ENCODE measurements around the gene PLSCR2.
"Not testable (repeated sequence)": the region's sequence is repeated elsewhere in the genome, so short reads cannot be mapped to it uniquely, and the experiment has no call there.

Gene PLSCR2, protein sequence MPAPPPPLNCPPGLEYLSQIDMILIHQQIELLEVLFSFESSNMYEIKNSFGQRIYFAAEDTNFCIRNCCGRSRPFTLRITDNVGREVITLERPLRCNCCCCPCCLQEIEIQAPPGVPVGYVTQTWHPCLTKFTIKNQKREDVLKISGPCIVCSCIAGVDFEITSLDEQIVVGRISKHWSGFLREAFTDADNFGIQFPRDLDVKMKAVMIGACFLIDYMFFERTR

DNA sequence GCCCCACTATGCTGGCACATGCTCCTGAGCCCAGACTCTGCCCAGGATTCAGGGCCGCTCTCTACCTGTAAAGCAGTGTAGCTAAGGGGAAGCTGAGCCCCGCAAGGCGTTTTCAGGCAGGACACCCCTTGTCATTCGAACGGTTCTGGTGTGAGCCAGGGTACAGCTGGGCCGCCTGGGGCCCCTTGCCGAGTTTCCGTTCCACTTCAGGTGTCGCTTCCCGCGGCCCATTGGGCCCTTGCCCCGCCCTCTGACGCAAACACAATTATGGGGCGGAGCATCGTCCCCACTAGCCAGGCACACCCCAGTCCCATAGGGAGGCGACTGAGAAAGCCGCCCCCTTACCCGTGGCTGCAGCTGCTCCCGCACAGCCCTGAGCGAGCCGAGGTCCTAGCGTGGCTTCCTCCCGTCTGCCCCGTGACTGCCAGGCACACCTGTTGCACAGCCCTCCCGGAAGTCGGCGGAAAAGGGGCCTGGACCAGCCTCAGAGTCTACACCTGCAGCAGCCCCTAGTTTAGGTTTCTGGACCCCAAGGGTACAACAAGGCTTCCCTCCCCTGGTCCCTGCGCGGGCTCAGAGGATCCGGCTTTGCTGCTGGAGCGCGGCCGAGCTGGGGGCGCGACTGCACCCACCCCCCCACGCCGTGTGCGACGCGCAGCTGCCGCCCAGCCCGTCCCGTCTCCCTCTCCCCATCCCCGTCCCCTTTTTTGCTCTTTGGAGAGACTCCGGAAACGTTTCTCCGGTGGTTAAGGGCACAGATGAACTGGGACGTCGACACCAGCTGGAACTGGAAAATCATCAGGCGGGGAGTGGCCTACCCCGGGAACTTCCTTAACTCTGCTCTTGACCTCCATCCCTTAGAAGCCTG is at the start of gene PLSCR2:
PLSCR2 (minus strand) TSS at position 412 of the 868 bp plus-strand sequence. CDS start 9,657 bp downstream, outside the sequence.
- no peak for DNase-seq

DNA sequence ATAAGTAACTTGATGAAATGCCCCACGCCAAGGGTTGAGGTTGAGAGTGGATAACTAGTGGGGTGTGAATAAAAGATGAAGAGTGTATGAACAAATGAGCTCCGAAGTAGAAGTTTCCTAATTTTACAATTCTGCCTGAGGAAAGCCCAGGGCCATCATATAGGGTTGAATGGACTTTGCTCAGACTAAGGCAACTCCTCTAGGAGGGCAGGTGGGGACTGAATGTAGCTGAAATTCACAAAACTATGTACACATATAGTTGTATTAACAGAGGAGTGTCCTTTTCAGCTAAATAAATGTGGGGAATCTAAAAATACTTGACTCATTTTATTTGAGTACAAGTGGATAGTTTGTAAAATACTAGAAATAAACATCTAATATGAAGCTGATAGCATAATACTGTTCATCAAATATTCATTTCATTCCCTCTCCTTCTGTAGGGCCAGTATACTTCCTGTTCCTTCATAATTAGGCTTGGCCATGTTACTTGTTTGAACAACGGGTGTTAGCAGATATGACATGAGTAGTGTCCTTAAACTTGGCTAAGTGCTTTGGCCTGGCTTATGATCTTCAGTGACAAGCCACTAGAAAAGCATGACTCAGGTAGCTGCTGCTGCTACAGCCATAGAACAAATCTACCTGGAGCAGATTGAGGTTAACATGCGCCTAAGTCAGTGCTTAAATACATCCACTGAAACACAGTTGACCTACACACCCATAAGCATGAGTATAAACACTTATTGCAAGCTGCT is 48.5 kb upstream of the PLSCR2 start:
- no peak for DNase-seq

DNA sequence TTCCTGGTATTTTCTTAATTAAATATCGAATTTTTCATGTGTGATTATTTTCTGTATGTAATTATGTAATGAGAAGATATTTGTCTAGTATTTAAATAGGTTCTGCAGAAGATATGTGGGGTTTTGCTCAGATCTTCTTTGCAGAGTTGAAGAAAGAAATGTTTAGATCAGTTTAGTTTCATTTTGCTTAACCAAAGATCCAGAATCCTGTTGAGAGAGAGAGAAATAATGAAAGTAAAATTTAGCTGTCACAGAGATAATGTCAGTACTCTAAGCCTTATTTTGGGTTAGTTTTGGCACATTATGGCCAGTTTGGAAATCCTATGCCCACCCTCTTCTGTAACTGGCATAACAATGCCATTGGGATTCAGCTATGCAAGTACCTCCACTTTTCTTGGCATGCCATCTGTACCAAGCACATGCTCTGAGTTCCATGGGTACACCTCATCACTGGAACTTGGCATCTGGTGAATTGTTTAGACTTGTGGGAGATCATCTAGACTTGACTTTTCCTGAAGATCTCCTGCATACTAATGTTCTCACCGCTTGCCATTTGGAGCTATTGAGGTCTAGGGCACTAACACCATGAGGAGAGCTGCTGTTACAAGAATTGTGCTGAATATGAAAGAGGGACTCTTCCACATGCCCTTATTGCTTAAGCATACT is 44.2 kb upstream of the PLSCR2 start:
- no peak for DNase-seq

DNA sequence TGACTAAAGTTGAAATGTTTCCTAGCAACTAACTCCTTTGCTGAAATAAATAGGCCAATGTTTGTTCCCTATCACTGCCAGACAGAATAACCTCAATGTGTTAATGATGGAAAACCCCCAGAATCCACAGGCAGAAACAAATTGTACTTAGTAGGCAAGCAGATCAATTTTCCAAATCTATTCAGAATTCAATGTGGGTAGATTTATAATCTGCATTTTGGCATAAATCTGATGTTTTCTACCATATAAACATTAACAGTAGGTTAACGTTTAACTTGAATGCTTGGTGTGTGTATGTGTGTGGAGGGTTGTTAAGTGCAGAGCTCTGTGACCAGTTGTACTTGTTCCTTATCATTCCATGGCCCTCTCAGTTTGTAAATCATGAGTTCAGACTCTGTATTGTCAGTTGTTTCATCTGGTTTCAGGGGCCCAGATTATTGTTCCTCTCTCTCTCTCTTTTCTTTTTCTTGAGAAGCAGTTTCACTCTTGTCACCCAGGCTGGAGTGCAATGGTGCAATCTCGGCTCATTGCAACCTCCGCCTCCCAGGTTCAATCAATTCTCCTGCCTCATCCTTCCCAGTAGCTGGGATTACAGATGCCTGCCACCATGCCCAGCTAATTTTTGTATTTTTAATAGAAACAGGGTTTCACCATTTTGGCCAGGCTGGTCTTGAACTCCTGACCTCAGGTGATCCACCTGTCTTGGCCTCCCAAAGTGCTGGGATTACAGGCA is 42.2 kb upstream of the PLSCR2 start:
- no peak for DNase-seq

DNA sequence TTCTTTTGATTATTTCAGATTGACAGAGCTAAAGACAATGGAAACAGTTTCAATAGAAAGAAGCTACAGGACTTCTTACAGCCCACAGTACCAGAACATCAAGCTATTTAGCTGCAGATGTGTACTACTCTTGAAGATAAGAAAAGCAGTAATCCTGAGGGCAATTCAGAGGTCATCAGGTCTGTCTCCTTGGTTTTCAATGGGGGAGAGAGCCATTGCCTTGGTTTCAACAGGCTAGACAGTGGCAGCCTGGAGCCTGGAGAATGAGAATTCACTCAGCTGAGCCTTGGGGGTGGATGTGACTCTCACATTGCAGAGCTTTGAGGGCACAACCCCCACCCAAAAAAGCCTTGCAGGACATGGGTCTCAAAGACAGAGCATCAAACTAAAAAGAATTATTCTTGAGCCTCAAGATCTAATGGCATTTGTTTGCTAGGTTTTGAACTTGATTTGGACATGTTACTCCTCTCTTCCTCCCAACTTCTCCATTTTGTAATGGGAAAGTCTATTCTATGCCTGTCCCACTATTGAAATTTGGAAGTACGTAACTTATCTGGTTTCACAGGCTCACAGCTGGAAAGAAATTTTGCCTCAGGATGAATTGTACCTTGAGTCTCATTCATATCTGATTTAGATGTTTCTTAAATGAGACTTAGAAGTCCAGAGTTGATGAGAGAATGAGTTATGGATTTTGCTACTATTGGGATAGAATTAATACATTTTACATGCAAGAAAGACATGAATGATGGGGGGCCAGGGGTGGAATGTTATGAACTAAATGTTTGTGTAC is 38.2 kb upstream of the PLSCR2 start:
- no peak for DNase-seq

DNA sequence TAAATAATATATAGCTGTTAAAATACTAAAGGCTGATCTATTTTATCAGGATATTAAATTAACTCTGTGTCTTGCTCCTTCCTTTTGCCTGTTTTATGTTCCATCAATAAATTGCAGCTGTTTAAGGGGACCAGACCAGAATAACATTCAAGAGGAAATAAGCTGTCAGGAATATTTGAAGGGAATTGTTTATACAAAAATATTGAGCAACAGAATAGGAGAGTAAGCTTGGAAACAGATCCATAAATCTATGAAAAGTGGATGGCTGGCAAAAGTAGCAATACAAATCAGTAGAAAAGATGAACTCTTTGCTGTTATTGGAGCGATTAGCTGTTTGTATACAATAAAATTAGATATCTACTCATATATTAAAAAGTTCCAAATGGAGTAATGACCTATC is 36.2 kb upstream of the PLSCR2 start:
- DNase-seq = no peak

DNA sequence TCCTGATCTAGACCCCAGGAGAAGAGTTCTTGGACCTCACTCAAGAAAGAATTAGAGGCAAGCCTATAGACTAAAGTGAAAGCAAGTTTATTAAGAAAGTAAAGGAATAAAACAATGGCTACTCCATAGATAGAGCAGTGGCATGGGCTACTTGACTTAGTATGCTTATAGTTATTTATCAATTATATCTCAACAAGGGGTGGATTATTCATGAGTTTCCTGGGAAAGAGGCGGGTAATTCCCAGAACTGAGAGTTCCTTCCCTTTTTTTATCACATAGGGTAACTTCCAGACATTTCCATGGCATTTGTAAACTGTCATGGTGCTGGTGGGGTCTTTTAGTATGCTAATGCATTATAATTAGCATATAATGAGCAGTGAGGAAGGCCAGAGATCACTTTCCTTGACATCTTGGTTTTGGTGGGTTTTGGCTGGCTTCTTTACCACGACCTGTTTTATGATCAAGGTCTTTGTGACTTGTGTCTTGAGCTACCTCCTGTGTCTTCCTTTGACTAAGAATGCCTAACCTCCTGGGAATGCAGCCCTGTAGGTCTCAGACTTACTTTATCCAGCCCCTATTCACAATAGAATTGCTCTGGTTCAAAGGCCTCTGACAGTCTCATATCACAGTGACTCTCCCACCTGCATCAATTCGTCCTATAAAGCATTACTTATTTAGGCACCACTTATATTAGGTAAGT is 35.3 kb upstream of the PLSCR2 start:
- no peak for DNase-seq

DNA sequence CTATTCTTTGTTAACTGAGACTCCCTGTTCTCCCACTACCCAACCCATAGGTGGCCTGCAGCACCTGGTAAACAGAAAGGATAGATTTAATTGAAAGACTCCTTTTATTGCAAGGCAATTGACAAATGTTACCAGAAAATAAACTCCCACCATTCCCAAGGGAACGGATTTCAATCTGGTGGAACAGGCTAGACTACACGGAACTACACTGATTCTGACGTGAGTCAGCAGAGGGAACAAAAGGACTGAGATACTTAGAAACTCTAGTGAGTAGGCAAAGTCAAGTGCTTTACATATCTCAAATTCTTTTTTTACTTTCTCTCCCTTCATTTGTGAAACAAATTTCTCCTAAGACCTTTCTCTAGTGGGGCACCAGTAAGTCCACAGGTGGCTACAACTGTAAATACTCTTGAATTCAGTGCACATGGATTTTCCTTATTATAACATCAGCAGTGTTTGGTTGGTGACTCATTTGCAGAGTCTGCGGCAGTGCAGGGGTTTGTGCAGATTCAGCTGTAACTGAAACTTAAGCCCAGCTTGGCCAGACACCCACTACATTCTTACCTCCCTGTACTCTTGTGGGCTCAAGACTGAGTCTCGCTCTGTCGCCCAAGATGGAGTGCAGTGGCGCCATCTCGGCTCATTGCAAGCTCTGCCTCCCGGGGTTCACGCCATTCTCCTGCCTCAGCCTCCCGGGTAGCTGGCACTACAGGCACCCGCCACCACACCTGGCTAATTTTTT is 34.3 kb upstream of the PLSCR2 start:
- no peak for DNase-seq

DNA sequence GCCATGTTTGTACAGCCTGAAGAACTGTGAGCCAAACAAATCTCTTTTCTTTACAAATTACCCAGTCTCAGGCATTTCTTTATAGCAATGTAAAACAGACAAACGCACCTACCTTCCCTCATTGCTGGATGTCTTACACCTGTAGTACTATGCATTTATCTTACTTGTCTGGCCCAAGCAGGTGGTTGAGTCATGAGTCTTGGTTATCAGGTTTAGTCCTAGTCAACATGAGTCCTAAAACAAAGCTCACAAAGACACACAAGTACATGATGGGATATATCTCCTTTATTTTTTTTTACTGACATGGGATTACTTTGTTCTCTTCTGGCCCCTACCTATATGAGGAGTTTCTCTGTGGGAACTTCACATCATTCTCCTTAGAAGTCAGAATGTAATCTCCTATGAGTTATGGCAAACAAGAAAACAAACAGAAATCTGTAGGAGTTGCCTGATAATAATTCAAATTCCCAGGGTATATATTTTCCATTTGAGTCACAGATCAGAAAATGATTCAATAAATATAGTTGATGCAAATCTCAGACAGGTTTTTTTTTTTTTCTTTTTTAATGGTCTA is 33.6 kb upstream of the PLSCR2 start:
- DNase-seq = no peak

DNA sequence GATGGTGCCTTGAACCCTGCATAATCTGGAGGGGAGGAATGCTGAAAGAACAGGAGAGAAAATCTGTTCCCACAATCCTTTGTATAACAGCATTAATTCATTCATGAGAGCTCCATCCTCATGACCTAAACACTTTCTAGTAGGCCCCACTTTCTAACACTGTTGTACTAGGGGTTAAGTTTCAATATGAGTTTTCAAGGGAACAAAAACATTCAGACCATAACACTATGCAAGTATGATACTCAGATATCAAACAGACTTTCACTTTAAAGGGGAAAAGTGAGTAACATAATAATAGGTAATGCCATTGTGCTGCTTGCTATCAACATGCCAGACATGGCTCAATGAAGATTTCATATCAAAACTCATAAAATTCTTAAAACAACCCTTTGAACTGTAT is 32.4 kb upstream of the PLSCR2 start:
- no peak for DNase-seq

DNA sequence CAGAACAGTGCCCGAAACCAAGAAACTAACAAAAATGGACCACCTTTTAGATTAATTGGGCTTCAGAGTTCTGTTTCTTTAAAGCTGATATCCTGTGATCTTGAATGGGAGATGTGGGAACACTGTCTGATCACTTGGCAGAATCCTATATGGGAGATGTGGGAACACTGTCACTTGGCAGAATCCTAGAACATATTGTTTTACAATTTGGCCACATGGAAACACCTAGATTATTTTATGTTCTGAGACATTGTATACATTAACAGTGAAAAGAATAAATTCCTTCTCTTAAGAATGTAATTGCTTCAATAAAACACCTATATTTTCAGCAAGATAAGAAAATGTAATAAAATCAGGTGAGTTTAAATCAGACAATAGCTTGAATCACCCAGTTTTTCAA is 30.3 kb upstream of the PLSCR2 start:
- DNase-seq = no peak

DNA sequence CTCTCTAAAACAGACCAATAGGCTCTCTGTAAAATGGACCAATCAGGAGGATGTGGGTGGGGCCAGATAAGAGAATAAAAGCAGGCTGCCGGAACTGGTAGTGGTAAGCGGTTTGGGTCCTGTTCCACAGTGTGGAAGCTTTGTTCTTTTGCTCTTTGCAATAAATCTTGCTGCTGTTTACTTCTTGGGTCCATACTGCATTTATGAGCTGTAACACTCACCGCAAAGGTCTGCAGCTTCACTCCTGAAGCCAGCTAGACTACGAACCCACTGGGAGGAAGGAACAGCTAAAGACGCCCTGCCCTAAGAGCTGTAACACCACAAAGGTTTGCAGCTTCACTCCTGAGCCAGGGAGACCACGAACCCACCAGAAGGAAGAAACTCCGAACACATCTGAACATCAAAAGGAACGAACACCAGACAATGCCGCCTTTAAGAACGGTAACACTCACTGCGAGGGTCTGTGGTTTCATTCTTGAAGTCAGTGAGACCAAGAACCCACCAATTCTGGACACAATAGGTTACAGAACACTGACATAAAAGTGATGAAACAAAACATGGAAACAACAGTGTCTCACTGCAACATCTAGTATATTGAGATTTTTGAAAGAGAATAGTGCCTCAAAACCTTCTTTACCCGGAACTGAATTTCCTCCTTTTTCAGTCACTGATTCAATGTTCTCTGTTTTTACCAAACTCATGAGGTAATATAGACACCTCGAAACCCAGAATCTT is 28.8 kb upstream of the PLSCR2 start:
- DNase-seq = no peak

DNA sequence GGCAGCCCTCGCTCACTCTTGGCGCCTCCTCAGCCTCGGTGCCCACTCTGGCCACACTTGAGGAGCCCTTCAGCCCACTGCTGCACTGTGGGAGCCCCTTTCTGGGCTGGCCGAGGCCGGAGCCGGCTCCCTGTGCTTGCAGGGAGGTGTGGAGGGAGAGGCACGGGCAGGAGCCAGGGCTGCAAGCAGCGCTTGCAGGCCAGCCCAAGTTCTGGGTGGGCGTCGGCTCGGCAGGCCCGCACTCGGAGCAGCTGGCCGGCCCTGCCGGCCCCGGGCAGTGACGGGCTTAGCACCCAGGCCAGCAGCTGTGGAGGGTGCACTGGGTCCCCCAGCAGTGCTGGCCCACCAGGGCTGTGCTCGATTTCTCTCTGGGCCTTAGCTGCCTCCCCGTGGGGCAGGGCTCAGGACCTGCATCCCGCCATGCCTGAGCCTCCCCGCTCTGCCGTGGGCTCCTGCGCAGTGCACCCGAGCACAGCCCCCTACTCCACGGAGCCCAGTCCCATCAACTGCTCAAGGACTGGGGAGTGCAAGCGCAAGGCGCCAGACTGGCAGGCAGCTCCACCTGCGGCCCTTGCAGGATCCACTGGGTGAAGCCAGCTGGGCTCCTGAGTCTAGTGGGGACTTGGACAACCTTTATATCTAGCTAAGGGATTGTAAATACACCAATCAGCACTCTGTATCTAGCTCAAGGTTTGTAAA is 27.9 kb upstream of the PLSCR2 start:
- DNase-seq = not testable (repeated sequence)

DNA sequence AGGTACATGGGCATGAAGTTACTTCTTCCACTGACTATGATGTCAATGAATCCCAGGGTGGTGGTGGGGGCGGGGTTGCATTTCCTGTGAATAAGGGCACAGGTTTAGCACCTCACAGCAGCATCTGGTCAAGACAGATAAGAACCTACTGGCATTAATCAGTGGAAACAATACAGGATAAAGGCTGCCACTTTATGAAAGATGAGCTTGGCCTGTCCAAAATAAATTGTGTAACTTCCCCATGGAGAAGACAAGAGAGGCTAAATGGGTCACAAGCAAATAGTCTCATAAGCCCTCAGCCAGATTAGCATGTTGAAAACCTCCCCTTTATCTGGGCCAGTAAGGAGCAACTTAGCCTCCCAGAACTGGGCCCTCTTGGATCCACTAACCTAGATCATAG is 27.4 kb upstream of the PLSCR2 start:
- DNase-seq = no peak

DNA sequence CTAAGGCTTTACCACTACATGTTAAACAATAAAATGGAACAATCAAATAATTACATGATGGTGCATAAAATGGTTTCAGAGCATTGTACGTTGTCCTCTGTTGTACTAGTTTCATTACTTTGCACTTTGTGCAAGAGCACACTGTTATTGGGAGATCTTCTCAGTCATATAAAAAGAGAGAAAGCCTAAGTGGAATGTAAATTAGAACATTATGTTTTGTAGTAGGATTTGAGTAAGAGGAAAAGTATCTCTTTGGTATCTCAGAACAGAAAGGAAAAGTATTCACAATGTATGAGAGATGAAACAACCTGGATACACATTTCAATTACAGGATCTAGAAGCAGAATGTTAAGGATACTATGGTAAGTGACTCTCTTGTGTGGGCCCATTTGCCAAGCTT is 26.9 kb upstream of the PLSCR2 start:
- no peak for DNase-seq

DNA sequence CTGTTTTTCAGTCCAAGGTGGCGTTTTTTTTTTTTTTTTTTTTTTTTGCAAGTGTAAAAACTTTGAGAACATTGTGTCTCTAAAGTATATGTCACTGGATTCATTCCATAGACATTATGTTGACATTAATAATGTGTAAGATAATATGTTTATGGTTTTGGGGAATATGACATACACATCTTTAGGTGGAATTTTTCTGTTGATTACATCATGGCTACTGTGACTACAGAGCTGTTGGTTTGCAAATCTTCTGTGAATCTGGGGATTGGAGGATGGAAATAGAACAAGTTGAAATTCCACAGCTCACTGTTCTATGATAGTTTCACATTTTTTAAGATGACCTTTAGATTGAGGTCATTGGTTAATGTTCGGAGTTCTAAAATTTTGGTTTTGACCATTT is 24.4 kb upstream of the PLSCR2 start:
- DNase-seq = no peak

DNA sequence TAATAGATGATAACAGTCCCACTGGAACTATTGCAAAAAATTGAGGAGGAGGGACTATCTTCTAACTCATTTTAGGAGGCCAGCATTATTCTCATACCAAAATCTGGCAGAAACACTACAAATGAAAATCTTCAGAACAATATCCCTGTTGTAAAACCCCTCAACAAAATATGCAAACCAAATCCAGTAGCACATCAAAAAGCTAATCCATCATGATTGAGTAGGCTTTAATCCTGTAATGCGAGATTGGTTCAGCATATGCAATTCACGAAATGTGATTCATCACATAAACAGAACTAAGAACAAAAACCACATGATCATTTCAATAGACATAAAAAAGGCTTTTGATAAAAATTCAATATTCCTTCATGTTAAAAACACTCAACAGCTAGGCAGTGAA is 23.9 kb upstream of the PLSCR2 start:
- no peak for DNase-seq

DNA sequence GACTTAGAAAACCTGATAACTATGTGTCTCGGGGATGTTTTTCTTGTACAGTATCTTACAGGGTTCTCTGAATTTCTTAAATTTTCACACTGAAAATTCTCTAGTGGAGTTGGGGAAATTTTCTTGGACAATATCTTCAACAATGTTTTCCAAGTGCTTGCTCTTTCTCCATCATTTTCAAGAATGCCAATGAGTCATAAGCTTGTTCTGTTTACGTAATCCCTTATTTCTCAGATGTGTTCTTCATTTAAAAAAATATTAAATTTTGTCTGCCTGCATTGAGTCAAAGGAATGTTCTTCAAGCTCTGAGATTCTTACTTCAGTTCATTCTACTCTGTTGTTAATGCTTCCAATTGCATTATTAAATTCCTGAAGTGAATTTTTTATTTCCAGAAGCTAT is 21.9 kb upstream of the PLSCR2 start:
- DNase-seq = no peak

All from midbrain (tissue), 1 donor.